Epithelial cell of esophagus (primary cell): ENCODE data around the gene PHF13.

Source experiments
- DNase-seq: peaks from one replicate; pipeline ENCODE4 v3.0.0; 2010; ENCODE audit warnings: low read depth
- H3K4me3 ChIP-seq: 2 replicates; pipeline ENCODE4 v1.5.1; 2011; ENCODE audit warnings: mild to moderate bottlenecking, low read length, control low read depth
- TF ChIP-seq, protein P1 (sequence below): IDR thresholded peaks from 2 replicates; pipeline ENCODE4 v1.5.1; 2011; ENCODE audit warnings: low read depth, mild to moderate bottlenecking, low read length, control low read depth, inconsistent platforms; ENCODE audit not compliant: insufficient read depth; ENCODE audit errors: missing control alignments

PHF13 gene

DNA sequence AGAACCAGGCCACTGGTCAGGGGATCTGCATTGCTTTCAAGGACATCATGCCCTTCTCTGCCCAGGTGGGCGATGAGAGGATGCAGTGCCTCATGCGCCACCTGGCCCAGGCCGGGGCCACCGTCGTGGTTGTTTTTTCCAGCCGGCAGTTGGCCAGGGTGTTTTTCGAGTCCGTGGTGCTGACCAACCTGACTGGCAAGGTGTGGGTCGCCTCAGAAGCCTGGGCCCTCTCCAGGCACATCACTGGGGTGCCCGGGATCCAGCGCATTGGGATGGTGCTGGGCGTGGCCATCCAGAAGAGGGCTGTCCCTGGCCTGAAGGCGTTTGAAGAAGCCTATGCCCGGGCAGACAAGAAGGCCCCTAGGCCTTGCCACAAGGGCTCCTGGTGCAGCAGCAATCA, 38.7 kb upstream of the PHF13 start:
- no peak overlapping the region for H3K4me3 ChIP-seq
- no peak for DNase-seq
- TF ChIP-seq, protein P1, sequence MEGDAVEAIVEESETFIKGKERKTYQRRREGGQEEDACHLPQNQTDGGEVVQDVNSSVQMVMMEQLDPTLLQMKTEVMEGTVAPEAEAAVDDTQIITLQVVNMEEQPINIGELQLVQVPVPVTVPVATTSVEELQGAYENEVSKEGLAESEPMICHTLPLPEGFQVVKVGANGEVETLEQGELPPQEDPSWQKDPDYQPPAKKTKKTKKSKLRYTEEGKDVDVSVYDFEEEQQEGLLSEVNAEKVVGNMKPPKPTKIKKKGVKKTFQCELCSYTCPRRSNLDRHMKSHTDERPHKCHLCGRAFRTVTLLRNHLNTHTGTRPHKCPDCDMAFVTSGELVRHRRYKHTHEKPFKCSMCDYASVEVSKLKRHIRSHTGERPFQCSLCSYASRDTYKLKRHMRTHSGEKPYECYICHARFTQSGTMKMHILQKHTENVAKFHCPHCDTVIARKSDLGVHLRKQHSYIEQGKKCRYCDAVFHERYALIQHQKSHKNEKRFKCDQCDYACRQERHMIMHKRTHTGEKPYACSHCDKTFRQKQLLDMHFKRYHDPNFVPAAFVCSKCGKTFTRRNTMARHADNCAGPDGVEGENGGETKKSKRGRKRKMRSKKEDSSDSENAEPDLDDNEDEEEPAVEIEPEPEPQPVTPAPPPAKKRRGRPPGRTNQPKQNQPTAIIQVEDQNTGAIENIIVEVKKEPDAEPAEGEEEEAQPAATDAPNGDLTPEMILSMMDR = no peak

DNA sequence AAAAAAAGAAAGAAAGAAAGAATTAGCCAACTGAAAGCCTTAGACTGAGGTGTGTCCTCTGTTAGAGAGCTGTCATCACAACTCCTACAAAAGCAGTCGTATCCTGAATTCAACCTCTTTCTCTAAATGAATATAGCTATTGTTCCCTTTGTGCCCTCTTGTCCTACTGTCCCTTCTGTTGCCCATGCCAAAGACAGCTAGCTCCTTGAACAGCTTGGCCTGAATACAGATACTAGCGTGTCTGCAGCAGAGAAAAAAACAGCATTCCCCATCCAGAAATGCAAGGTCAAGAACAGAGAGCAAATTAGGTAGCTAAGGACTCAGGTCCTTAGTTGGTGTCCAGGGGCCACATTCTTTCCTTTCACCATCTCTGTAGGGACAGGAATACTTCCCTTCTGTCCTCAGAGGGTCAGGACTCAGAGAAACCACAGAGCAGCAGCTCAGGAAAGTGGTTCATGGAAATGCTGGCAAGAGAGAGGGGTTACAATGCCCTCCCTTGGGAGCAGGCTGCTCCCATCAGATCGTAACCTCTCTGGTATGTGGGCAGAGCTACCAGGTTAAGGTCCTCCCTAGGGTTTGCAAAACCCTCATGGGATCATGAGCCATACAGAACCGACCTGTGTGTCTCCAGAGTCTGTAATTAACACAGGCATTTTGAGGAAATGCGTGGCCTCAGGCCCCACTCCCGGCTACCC, 35.6 kb upstream of the PHF13 start:
- no peak overlapping the region for H3K4me3 ChIP-seq
- DNase-seq = no peak
- TF ChIP-seq, protein P1 = no peak

DNA sequence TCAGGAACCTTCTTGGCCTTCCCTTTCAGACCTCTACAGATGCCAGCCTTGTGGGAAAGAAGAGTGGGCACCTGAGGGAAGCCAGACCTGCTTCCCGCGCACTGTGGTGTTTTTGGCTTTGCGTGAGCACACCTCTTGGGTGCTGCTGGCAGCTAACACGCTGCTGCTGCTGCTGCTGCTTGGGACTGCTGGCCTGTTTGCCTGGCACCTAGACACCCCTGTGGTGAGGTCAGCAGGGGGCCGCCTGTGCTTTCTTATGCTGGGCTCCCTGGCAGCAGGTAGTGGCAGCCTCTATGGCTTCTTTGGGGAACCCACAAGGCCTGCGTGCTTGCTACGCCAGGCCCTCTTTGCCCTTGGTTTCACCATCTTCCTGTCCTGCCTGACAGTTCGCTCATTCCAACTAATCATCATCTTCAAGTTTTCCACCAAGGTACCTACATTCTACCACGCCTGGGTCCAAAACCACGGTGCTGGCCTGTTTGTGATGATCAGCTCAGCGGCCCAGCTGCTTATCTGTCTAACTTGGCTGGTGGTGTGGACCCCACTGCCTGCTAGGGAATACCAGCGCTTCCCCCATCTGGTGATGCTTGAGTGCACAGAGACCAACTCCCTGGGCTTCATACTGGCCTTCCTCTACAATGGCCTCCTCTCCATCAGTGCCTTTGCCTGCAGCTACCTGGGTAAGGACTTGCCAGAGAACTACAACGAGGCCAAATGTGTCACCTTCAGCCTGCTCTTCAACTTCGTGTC, 34.7 kb upstream of the PHF13 start:
- TF ChIP-seq, protein P1 = no peak

DNA sequence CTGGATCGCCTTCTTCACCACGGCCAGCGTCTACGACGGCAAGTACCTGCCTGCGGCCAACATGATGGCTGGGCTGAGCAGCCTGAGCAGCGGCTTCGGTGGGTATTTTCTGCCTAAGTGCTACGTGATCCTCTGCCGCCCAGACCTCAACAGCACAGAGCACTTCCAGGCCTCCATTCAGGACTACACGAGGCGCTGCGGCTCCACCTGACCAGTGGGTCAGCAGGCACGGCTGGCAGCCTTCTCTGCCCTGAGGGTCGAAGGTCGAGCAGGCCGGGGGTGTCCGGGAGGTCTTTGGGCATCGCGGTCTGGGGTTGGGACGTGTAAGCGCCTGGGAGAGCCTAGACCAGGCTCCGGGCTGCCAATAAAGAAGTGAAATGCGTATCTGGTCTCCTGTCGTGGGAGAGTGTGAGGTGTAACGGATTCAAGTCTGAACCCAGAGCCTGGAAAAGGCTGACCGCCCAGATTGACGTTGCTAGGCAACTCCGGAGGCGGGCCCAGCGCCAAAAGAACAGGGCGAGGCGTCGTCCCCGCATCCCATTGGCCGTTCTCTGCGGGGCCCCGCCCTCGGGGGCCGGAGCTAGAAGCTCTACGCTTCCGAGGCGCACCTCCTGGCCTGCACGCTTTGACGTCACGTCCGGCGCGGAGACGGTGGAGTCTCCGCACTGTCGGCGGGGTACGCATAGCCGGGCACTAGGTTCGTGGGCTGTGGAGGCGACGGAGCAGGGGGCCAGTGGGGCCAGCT, 34.0 kb upstream of the PHF13 start, which contains the start of gene ZBTB48:
ZBTB48 (plus strand) TSS at position 621 of the 745 bp plus-strand sequence. CDS start 616 bp downstream, outside the sequence.
- peak; percentile 98 for DNase-seq
- TF ChIP-seq, protein P1 = no peak
- peak within 1 kb of the TSS; percentile 79 for H3K4me3 ChIP-seq

More for the DNA sequence above, 34.7 kb upstream of the PHF13 start:
- no peak overlapping the region for H3K4me3 ChIP-seq
- no peak for DNase-seq

DNA sequence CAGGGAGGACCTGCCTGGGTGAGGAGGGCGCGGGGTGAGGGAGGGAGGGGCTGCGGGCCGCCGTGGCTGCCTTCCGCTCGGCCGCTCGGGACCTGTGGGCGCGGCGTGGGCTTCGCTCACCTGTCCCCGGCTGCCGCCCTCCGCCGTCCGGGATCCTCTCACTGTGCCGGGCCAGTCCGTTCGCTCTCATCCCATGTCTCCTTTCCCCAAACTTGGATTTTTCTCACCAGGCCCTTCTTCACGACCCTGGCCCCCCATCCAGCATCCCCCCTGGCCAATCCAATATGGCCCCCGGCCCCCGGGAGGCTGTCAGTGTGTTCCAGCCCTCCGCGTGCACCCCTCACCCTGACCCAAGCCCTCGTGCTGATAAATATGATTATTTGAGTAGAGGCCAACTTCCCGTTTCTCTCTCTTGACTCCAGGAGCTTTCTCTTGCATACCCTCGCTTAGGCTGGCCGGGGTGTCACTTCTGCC, 33.4 kb upstream of the PHF13 start:
- peak overlapping the region; percentile 79 for H3K4me3 ChIP-seq
- DNase-seq = no peak
- TF ChIP-seq, protein P1 = no peak

DNA sequence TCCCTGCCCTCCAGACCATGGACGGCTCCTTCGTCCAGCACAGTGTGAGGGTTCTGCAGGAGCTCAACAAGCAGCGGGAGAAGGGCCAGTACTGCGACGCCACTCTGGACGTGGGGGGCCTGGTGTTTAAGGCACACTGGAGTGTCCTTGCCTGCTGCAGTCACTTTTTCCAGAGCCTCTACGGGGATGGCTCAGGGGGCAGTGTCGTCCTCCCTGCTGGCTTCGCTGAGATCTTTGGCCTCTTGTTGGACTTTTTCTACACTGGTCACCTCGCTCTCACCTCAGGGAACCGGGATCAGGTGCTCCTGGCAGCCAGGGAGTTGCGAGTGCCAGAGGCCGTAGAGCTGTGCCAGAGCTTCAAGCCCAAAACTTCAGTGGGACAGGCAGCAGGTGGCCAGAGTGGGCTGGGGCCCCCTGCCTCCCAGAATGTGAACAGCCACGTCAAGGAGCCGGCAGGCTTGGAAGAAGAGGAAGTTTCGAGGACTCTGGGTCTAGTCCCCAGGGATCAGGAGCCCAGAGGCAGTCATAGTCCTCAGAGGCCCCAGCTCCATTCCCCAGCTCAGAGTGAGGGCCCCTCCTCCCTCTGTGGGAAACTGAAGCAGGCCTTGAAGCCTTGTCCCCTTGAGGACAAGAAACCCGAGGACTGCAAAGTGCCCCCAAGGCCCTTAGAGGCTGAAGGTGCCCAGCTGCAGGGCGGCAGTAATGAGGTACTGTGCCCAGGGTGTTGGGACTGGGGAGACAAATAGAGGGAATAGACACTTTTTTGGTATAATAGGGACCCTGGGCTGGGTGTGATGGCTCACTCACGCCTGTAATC, 32.7 kb upstream of the PHF13 start:
- H3K4me3 ChIP-seq = peak overlapping the region; percentile 79
- TF ChIP-seq, protein P1 = peak; percentile 14
- no peak for DNase-seq
